SH-SY5Y (cell line): ENCODE data around the gene SLC39A11.

Experiments used
- GATA2 ChIP-seq: IDR thresholded peaks from 2 replicates; pipeline ENCODE4 v1.6.1; 2011; ENCODE audit warnings: mild to moderate bottlenecking, low read depth, low read length
- GATA3 ChIP-seq: IDR thresholded peaks from 2 replicates; pipeline ENCODE4 v1.6.1; 2011; ENCODE audit warnings: low read depth, mild to moderate bottlenecking, low read length, moderate library complexity

GRCh38 chr17:72850410-72851118 lies 241.9 kb downstream of the SLC39A11 start:
- TF ChIP-seq GATA2 (no peak), GATA3 (no peak)
